ENCODE measurements around the gene GPS2. TPM values are rescaled to one million over a fixed set of nuclear protein-coding genes. Genes with fewer than 3 reads are reported as not detected.
"Not testable (repeated sequence)": the region's sequence is repeated elsewhere in the genome, so short reads cannot be mapped to it uniquely, and the experiment has no call there.

The GPS2 gene
- total RNA-seq, 1 donor from 2014 or later, result 51.2 TPM

GRCh38 chr17:7337600-7337999, 22.4 kb upstream of the GPS2 start:
- DNase-seq (ENCODE audit: low spot score), result not testable (repeated sequence)

GRCh38 chr17:7336240-7337175, 21.3 kb upstream of the GPS2 start, which contains the start of gene ACAP1:
Gene ACAP1 (plus strand): TSS chr17:7336529. CDS start chr17:7336735, 206 bp downstream.
- no peak for DNase-seq (ENCODE audit: low spot score)

GRCh38 chr17:7335765-7336164, 20.6 kb upstream of the GPS2 start:
- DNase-seq (ENCODE audit: low spot score), result not testable (repeated sequence)

- no peak for DNase-seq (ENCODE audit: low spot score)
These were observed 19.9 kb upstream of the GPS2 start for GRCh38 chr17:7334938-7335538.

- not testable (repeated sequence) for DNase-seq (ENCODE audit: low spot score)
These were observed 17.5 kb upstream of the GPS2 start for GRCh38 chr17:7332600-7333069.

- DNase-seq (ENCODE audit: low spot score), result no peak
These were observed 17.0 kb upstream of the GPS2 start for GRCh38 chr17:7332111-7332510.

GRCh38 chr17:7330638-7331015, 15.5 kb upstream of the GPS2 start:
- no peak for DNase-seq (ENCODE audit: low spot score)

- DNase-seq (ENCODE audit: low spot score), result no peak
These were observed 15.0 kb upstream of the GPS2 start for GRCh38 chr17:7329997-7330637.

GRCh38 chr17:7329374-7329996, 14.3 kb upstream of the GPS2 start:
- DNase-seq (ENCODE audit: low spot score), result peak; percentile 98

- DNase-seq (ENCODE audit: low spot score), result no peak
These were observed 13.7 kb upstream of the GPS2 start, which contains the start of gene NEURL4 for GRCh38 chr17:7328840-7329373. Gene NEURL4 (minus strand): TSS chr17:7329335. CDS start chr17:7329312, 23 bp downstream.

GRCh38 chr17:7328009-7328408, 12.8 kb upstream of the GPS2 start:
- DNase-seq (ENCODE audit: low spot score), result no peak

- DNase-seq (ENCODE audit: low spot score), result no peak
These were observed 12.3 kb upstream of the GPS2 start for GRCh38 chr17:7327501-7327900.

GRCh38 chr17:7327056-7327455, 11.9 kb upstream of the GPS2 start:
- no peak for DNase-seq (ENCODE audit: low spot score)

- DNase-seq (ENCODE audit: low spot score), result no peak
These were observed 11.0 kb upstream of the GPS2 start for GRCh38 chr17:7326186-7326585.

GRCh38 chr17:7325031-7325528, 9.9 kb upstream of the GPS2 start:
- DNase-seq (ENCODE audit: low spot score), result no peak

- no peak for DNase-seq (ENCODE audit: low spot score)
These were observed 9.2 kb upstream of the GPS2 start for GRCh38 chr17:7324438-7324779.

- no peak for DNase-seq (ENCODE audit: low spot score)
These were observed 8.7 kb upstream of the GPS2 start for GRCh38 chr17:7323731-7324437.

GRCh38 chr17:7322520-7323194, 7.5 kb upstream of the GPS2 start:
- no peak for DNase-seq (ENCODE audit: low spot score)

- DNase-seq (ENCODE audit: low spot score), result no peak
These were observed 6.3 kb upstream of the GPS2 start for GRCh38 chr17:7321466-7321865.

All from mesenteric fat pad (tissue), 1 donor.